HG02840 (cell line): ENCODE measurements around the gene IRF2BP1.
A peak's percentile ranks its signal among the peaks of the same experiment; 100 is the strongest.
"Not testable (repeated sequence)": the region's sequence is repeated elsewhere in the genome, so short reads cannot be mapped to it uniquely, and the experiment has no call there.

Experiments used
- ATAC-seq: cut with Tn5 transposase; IDR thresholded peaks from one replicate; pipeline ENCODE4 v1.9.1; 2021; ENCODE audit warnings: mild to moderate bottlenecking, moderate library complexity, moderate number of reproducible peaks; ENCODE audit not compliant: unreplicated experiment, low FRiP score

The IRF2BP1 gene

GRCh38 chr19:45882652-45883585 is 3.0 kb downstream of the IRF2BP1 start:
- no peak for ATAC-seq

DNA sequence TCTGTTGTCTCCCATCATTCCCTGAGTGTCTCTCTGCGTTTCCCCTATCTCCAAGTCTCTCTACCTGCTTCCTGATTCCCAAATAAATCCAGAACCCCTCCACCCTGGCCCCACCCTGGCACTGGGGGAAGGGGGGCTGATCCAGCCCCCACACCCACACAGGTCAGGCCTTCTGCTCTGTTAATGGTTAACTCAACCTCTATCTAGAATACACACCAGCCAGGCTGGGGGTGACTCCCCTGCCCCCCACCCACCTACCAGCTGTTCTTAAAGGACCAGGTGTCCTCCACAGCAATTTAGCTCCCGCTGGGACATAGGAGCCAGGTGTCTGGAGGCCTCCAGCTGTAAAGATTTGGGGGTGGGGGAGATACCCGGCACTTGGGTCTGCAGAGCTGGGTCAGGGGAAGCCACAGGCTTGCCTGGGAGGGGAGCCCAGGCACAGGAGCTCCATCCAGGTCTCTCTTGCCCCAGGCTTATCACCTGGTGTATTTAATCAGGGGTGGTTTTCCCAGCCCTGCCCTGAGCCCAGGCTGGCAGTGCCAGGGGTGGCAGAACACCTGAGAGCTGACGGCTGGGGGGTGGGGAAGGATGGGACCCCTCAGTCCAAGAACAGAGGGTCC is 3.9 kb downstream of the IRF2BP1 start:
- no peak for ATAC-seq

GRCh38 chr19:45881082-45881908 is 4.6 kb downstream of the IRF2BP1 start:
- no peak for ATAC-seq

DNA sequence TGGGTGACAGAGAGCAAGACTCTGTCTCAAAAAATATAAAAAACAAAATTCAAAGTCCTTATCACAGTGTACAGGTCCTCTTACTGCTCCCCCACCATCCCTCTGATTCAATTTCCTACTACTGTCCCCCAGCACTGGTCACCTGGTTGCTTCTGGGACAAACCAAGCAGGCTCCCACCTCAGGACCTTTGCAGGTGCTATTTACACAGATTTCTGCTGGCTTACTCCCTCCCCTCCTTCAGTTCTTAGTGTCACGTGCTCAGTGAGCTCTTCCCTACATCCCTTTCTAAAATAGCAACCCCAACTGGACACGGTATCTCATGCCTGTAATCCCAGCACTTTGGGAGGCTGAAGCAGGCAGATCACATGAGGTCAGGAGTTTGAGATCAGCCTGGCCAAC is 6.0 kb downstream of the IRF2BP1 start:
- ATAC-seq = no peak

GRCh38 chr19:45879055-45879454 is 6.9 kb downstream of the IRF2BP1 start:
- ATAC-seq = no peak

DNA sequence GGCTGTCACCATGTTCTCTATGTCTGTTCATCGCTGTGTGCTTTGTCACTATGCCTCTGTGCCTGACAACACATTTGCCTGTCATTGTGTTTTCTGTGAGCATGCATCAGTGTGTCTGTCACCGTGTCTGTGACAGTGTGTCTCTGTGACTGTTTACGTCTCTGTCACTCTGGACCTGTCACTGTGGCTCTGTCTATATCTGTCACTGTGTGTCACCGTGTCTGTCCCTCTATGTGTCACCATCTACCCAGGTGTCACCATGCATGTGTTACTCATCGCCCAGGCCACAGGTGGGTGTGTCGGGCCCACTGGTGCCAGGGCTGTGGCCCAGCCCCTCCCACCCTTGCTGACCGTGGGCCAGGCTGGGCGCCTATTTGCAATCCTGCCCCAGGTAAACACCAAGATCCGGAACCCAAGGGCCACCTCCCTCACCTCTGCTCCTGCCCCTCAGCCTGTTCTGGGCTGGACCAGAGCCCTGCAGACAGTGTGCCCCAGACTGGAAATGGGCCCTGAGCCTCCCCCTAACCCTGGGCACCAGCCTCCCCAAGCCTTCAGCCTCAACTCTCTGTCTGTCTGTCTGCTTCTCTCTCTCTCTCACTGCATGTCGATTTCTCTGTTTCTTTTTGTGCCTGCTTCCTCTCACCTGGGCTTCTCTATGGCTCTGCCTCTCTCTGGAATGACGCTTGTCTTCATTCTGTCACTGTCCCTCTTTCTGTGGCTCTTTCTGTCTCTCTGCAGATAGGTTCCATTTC is 7.7 kb downstream of the IRF2BP1 start:
- ATAC-seq = no peak

- no peak for ATAC-seq
Measured at GRCh38 chr19:45876411-45877197, 9.3 kb downstream of the IRF2BP1 start.

- no peak for ATAC-seq
Measured at GRCh38 chr19:45876161-45876410, 9.9 kb downstream of the IRF2BP1 start.

GRCh38 chr19:45874620-45874966 is 11.3 kb downstream of the IRF2BP1 start:
- no peak for ATAC-seq

- no peak for ATAC-seq
Measured at GRCh38 chr19:45873219-45873772, 12.6 kb downstream of the IRF2BP1 start.

- no peak for ATAC-seq
Measured at GRCh38 chr19:45872095-45872919, 13.6 kb downstream of the IRF2BP1 start.

DNA sequence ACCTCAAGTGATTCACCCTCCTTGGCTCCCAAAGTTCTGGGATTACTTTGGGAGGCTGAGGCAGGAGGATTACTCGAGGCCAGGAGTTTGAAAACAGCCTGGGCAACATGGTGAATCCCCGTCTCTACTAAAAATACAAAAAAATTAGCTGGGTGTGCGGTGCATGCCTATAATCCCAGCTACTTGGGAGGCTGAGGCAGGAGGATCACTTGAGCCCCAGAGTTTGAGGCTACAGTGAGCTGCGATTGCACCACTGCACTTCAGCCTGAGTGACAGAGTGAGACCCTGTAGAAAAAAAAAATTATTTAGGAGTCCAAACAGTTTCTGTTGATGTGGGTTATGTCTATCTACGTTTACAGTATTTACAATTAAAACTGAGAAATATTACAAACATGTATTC is 15.1 kb downstream of the IRF2BP1 start:
- no peak for ATAC-seq

DNA sequence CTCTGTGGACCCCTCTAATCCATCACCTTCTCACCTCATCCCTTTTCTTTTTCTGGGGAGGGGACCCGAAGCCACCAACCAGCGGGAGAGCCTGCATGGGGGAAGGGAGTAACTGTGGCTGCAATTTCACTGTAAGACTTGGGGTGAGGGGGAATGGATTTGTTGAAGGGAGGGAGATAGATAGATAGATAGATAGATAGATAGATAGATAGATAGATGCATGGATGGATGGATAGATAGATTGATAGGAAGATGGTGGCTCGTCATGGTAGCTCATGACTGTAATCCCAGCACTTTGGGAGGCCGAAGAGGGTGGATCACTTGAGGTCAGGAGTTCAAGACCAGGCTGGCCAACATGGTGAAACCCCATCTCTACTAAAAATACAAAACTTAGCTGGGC is 18.7 kb downstream of the IRF2BP1 start:
- not testable (repeated sequence) for ATAC-seq

- ATAC-seq = no peak
Measured at GRCh38 chr19:45866400-45867176, 19.4 kb downstream of the IRF2BP1 start.

DNA sequence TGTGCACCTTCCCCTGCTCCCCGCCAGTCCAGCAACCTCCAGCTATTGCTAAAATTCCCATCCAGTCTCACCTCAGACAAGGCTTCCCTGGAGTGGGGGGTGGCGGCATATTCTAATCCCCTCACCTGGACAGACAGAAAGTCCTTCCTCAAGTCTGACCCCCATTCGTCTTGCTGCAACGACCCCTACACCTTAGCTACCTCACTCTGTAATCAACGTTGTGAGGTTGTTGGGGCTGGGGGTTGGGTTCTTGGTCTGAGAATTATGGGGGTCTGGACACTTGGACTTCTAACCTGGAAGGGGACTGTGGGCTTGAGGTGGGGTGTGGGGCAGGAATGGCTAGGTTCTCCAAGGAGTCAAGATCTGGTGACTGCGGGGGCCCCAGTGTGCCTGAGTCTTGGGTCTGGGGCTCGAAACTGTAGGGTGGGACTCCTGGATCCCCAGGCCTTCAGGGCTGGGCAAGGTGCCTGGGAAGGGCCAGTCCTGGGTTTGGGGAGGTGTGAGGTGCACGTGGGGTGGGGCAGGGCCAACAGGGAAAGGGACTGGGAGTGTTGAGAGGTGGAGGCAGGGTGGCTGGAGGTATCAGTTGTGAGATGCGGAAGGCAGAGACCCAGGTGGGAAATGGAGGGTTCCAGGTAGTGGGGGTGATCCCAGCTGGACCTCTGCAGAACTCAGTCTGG is 20.5 kb downstream of the IRF2BP1 start:
- ATAC-seq = no peak

DNA sequence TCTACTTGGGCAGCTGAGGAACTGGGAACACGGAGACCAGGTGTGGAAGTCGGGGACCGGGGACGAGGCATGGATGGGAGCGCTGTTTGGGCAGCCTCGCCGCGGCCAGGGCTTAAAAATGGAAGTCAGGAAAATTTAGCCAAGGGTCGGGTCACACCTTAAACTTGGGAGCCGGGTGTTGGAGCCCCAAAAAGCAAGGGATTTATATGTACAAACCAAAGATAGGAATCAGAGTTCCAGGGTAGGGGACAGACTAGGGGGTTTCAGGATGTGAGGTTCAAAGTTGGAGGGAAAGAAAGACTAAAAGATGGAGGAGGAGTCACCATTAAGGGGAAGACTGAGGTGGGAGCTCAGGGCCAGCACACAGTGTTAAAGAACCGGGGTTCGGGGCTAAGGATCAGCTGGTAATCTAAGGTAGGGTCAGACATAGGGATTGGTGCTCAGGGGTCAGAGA is 21.3 kb downstream of the IRF2BP1 start:
- ATAC-seq = no peak

GRCh38 chr19:45863840-45864628 is 21.9 kb downstream of the IRF2BP1 start, which contains the start of gene FOXA3:
FOXA3 (plus strand) TSS chr19:45864326; CDS start chr19:45864457, 131 bp downstream.
- peak; percentile 30 for ATAC-seq
